ENCODE results near the gene ELK4. TPM values are rescaled to one million over a fixed set of nuclear protein-coding genes. Genes with fewer than 3 reads are reported as not detected.

Gene ELK4
- total and polyA plus RNA-seq, 2 donors (not counting 3 experiments of a cell fraction or from before 2014, with no cell fraction given): 8.7 to 107 TPM

- H3K9me1 ChIP-seq (replicated peaks; ENCODE audit: control insufficient read depth, extremely low read depth, insufficient read depth, low read length): no peaks in the 10 kb centered on the region
- BruUV-seq (replicated peaks): no TSS peak
- CTCF ChIA-PET: interaction anchor here (1.9 to 2.1 kb wide), 2 partner anchors 10 to 19 kb away, joined by 8 to 14 read pairs; no protein-coding TSS in a partner anchor
- no peak for FAIRE-seq
- dilution Hi-C loops (cut with MboI; ENCODE audit: extremely low pct_ligation_motif_present, low sequenced_read_pairs): no loop called here
- H3K9me3 ChIP-seq (replicated peaks; ENCODE audit: control insufficient read depth, insufficient read depth, low read length): no peaks in the 10 kb centered on the region
- no peaks in the 10 kb centered on the region for H4K20me1 ChIP-seq (replicated peaks; ENCODE audit: control insufficient read depth, extremely low read depth, insufficient read depth, low read length)
- peak overlapping the region; percentile 53 for H3K27ac ChIP-seq (ENCODE audit: insufficient read depth, low read depth, low read length)
- no peaks in the 10 kb centered on the region for H3K27me3 ChIP-seq (ENCODE audit: control insufficient read depth in 2 of 2, insufficient read depth in 2 of 2, low read length in 2 of 2)
- H3K9ac ChIP-seq (replicated peaks; ENCODE audit: extremely low read depth, insufficient read depth, low read length): peak overlapping the region; percentile 5
- H3K4me1 ChIP-seq (ENCODE audit: control insufficient read depth, extremely low read depth, insufficient read depth, low read length): peaks cover 30% of the 10 kb centered on the region
- H2AFZ ChIP-seq (ENCODE audit: low read depth, low read length): no peak overlapping the region
- peaks cover 51% of the 10 kb centered on the region for H3K79me2 ChIP-seq (ENCODE audit: control insufficient read depth, insufficient read depth, low read length)
- TF ChIP-seq POLR2A (IDR thresholded peaks at IDR 0.05; ENCODE audit: low read depth, low read length): no peak
- TF ChIP-seq GATA2 (IDR thresholded peaks at IDR 0.05; ENCODE audit: insufficient read depth, insufficient read length, low read depth, low read length): no peak
- TF ChIP-seq POLR2AphosphoS5 (IDR thresholded peaks at IDR 0.05; ENCODE audit: insufficient read depth, low read depth, low read length): no peak
- TF ChIP-seq JUN (IDR thresholded peaks at IDR 0.05; ENCODE audit: borderline replicate concordance, insufficient read depth, insufficient read length, low read depth): no peak
- TF ChIP-seq MYC (IDR thresholded peaks at IDR 0.05; ENCODE audit: low read depth, low read length): no peak
- TF ChIP-seq MAX (IDR thresholded peaks at IDR 0.05; ENCODE audit: insufficient read depth, insufficient read length): no peak
- TF ChIP-seq CTCF (IDR thresholded peaks at IDR 0.05; ENCODE audit: extremely low read depth in 1 of 2, insufficient read depth in 1 of 2, low read depth in 1 of 2, low read length in 2 of 2): no peak
- no peak for TF ChIP-seq EZH2 (IDR thresholded peaks at IDR 0.05; ENCODE audit: borderline replicate concordance, low read depth, low read length, severe bottlenecking)
- TF ChIP-seq FOS (IDR thresholded peaks at IDR 0.05; ENCODE audit: borderline replicate concordance, insufficient read depth, low read length): no peak
- peak overlapping the region; percentile 40 for H3K4me2 ChIP-seq (ENCODE audit: insufficient read depth, low read length)
- peak; percentile 72 for DNase-seq (ENCODE audit: low read depth, low spot score)
- H3K36me3 ChIP-seq (ENCODE audit: control insufficient read depth in 2 of 2, extremely low read depth in 1 of 2, insufficient read depth in 2 of 2, low read length in 2 of 2): peaks cover 9 to 23% of the 10 kb centered on the region in 2 experiments
- intact Hi-C loops (cut with micrococcal nuclease): loop anchor here (1.0 to 2.0 kb wide), 2 partner anchors 12 to 22 kb away; partner anchors contain the start of gene ELK4
- H3K4me3 ChIP-seq (replicated peaks in 1 of 3; ENCODE audit: insufficient read depth in 1 of 3, low read depth in 1 of 3, low read length in 3 of 3): no peak overlapping the region
- POLR2A ChIA-PET: no interaction called here
Measured at GRCh38 chr1:205610901-205611466, 20.8 kb downstream of the ELK4 start.
